Gastrocnemius medialis (tissue), 4 donors: Measurements from ENCODE around the gene ZBED4. TPM values are rescaled to one million over a fixed set of nuclear protein-coding genes. Genes with fewer than 3 reads are reported as not detected.

Source experiments
- ATAC-seq, 2 donors: fragments of 150-250 bp; one replicate each; pipeline ENCODE4 v1.9.1; 2016
- DNase-seq, 2 donors: peaks; one replicate each; pipeline ENCODE4 v3.0.0-alpha.2; 2019
- H3K27ac ChIP-seq, 4 donors: fragments of 200-600 bp; sonication (generic); 1 replicate in 1 of 4; 2 replicates in 3 of 4; pipeline ENCODE4 v1.5.1; 2016 to 2018; ENCODE audit warnings: mild to moderate bottlenecking in 2 of 4, moderate library complexity in 1 of 4
- H3K27me3 ChIP-seq, 3 donors: fragments of 200-600 bp; sonication (generic) in 2 of 3; 1 replicate in 1 of 3; 2 replicates in 2 of 3; pipeline versions ENCODE4 v1.5.1 to v1.6.0; 2016 to 2019; ENCODE audit warnings: mild to moderate bottlenecking in 1 of 3, moderate library complexity in 1 of 3
- H3K36me3 ChIP-seq, 2 donors: fragments of 200-600 bp; sonication (generic) in 1 of 2; one replicate each; pipeline ENCODE4 v1.5.1; 2017 to 2018
- H3K4me1 ChIP-seq, 2 donors: fragments of 200-600 bp; sonication (generic) in 1 of 2; one replicate each; pipeline ENCODE4 v1.5.1; 2016 to 2017; ENCODE audit warnings: mild to moderate bottlenecking in 2 of 2
- H3K4me3 ChIP-seq, 4 donors: fragments of 200-600 bp; sonication (generic) in 3 of 4; 1 replicate in 1 of 4; 2 replicates in 3 of 4; pipeline ENCODE4 v1.5.1; 2016 to 2019; ENCODE audit warnings: mild to moderate bottlenecking in 2 of 4
- H3K9me3 ChIP-seq, 3 donors: fragments of 200-600 bp; sonication (generic) in 2 of 3; 1 replicate in 1 of 3; 2 replicates in 2 of 3; pipeline ENCODE4 v1.5.1; 2016 to 2019
- CTCF ChIP-seq, 5 experiments: fragments of 450-650 bp in 3 of 5; fragments of 200-600 bp in 2 of 5; sonication (generic) in 2 of 5; IDR thresholded peaks in 4 of 5; conservative IDR thresholded peaks in 1 of 5; 1 replicate in 4 of 5; 2 replicates in 1 of 5; pipeline ENCODE4 v1.5.1; 2016 to 2019; ENCODE audit warnings: antibody characterized with exemption in 5 of 5, mild to moderate bottlenecking in 3 of 5, moderate library complexity in 3 of 5
- POLR2A ChIP-seq, 2 donors: fragments of 450-650 bp; IDR thresholded peaks; one replicate each; pipeline ENCODE4 v1.6.1; 2017; ENCODE audit warnings: antibody characterized with exemption in 2 of 2, mild to moderate bottlenecking in 2 of 2, moderate library complexity in 2 of 2
- in situ Hi-C, 4 donors: fragments of 200-750 bp; cut with MboI; loops; one replicate each; pipeline versions ENCODE4 v1.15.0 to v1.8.0; 2017; ENCODE audit warnings: low sequenced_read_pairs in 4 of 4
- intact Hi-C: fragments of 100-400 bp; cut with DNase I; formaldehyde crosslinking; loops from one replicate; pipeline ENCODE4 v1.15.1; 2023; ENCODE audit warnings: low total_unique reads
- total RNA-seq, 4 donors: library from RNA; depleted of rRNA; stranded (reverse); fragments of >200 nt; gene quantifications; one replicate each; pipeline versions ENCODE4 v1.1.0 to v1.2.3, GENCODE V29; 2016

Gene ZBED4
- total RNA-seq, 4 donors from 2014 or later: 6.7 to 8.4 (median 7.5) TPM

GRCh38 chr22:49810363-49811019, 43.2 kb upstream of the ZBED4 start:
- Histone ChIP-seq H3K36me3 (no peaks in the 10 kb centered on the region), H3K27ac (no peak overlapping the region), H3K9me3 (no peaks in the 10 kb centered on the region), H3K4me3 (no peak overlapping the region), H3K4me1 (peaks cover 35 to 38% of the 10 kb centered on the region in 2 donors), H3K27me3 (no peaks in the 10 kb centered on the region)
- TF ChIP-seq CTCF (IDR thresholded peaks at IDR 0.05 in 4 of 5, conservative IDR thresholded peaks at IDR 0.05 in 1 of 5): no peak
- TF ChIP-seq POLR2A (IDR thresholded peaks at IDR 0.05): no peak
- in situ Hi-C loops (no loop called here), intact Hi-C loops (no loop called here)
- no peak for ATAC-seq
- DNase-seq: no peak

- no peaks in the 10 kb centered on the region for H3K27me3 ChIP-seq
- TF ChIP-seq POLR2A (IDR thresholded peaks at IDR 0.05): no peak
- TF ChIP-seq CTCF (IDR thresholded peaks at IDR 0.05 in 4 of 5, conservative IDR thresholded peaks at IDR 0.05 in 1 of 5): no peak
- H3K4me3 ChIP-seq: no peak overlapping the region
- intact Hi-C loops: no loop called here
- H3K27ac ChIP-seq: no peak overlapping the region
- DNase-seq: no peak
- H3K9me3 ChIP-seq: no peaks in the 10 kb centered on the region
- in situ Hi-C loops: no loop called here
- H3K36me3 ChIP-seq: no peaks in the 10 kb centered on the region
- ATAC-seq: no peak
- peaks cover 38 to 39% of the 10 kb centered on the region in 2 donors for H3K4me1 ChIP-seq
Observed at GRCh38 chr22:49811020-49811791, 42.4 kb upstream of the ZBED4 start.

GRCh38 chr22:49812838-49813237, 40.8 kb upstream of the ZBED4 start:
- intact Hi-C loops: no loop called here
- H3K9me3 ChIP-seq: no peaks in the 10 kb centered on the region
- ATAC-seq: peak in 1 of 2 donors; percentile 42
- peak in 1 of 2 donors; percentile 38 for DNase-seq
- H3K4me3 ChIP-seq: no peak overlapping the region
- H3K27me3 ChIP-seq: no peaks in the 10 kb centered on the region
- H3K4me1 ChIP-seq: peaks cover 37 to 40% of the 10 kb centered on the region in 2 donors
- peaks cover 0 to 11% of the 10 kb centered on the region in 2 donors for H3K36me3 ChIP-seq
- H3K27ac ChIP-seq: no peak overlapping the region
- TF ChIP-seq CTCF (IDR thresholded peaks at IDR 0.05 in 4 of 5, conservative IDR thresholded peaks at IDR 0.05 in 1 of 5) (no peak), POLR2A (IDR thresholded peaks at IDR 0.05) (no peak)
- in situ Hi-C loops: no loop called here

- Histone ChIP-seq H3K36me3 (peaks cover 0 to 22% of the 10 kb centered on the region in 2 donors), H3K4me1 (peaks cover 25 to 29% of the 10 kb centered on the region in 2 donors), H3K27me3 (no peaks in the 10 kb centered on the region), H3K27ac (no peak overlapping the region), H3K4me3 (no peak overlapping the region), H3K9me3 (no peaks in the 10 kb centered on the region)
- ATAC-seq (no peak), DNase-seq (no peak)
- in situ Hi-C loops (no loop called here), intact Hi-C loops (no loop called here)
- TF ChIP-seq POLR2A (IDR thresholded peaks at IDR 0.05) (no peak), CTCF (IDR thresholded peaks at IDR 0.05 in 4 of 5, conservative IDR thresholded peaks at IDR 0.05 in 1 of 5) (no peak)
Observed at GRCh38 chr22:49814164-49814686, 39.4 kb upstream of the ZBED4 start.
